ENCODE data around the gene UBA7.
"Not testable (repeated sequence)": the region's sequence is repeated elsewhere in the genome, so short reads cannot be mapped to it uniquely, and the experiment has no call there.

The UBA7 gene

GRCh38 chr3:49813497-49814174 is at the start of gene UBA7:
Gene UBA7 (minus strand): TSS chr3:49813953. CDS start chr3:49813787, 166 bp downstream.
- DNase-seq: peak; percentile 15

GRCh38 chr3:49859576-49860305 is 46.0 kb upstream of the UBA7 start:
- no peak for DNase-seq

DNA sequence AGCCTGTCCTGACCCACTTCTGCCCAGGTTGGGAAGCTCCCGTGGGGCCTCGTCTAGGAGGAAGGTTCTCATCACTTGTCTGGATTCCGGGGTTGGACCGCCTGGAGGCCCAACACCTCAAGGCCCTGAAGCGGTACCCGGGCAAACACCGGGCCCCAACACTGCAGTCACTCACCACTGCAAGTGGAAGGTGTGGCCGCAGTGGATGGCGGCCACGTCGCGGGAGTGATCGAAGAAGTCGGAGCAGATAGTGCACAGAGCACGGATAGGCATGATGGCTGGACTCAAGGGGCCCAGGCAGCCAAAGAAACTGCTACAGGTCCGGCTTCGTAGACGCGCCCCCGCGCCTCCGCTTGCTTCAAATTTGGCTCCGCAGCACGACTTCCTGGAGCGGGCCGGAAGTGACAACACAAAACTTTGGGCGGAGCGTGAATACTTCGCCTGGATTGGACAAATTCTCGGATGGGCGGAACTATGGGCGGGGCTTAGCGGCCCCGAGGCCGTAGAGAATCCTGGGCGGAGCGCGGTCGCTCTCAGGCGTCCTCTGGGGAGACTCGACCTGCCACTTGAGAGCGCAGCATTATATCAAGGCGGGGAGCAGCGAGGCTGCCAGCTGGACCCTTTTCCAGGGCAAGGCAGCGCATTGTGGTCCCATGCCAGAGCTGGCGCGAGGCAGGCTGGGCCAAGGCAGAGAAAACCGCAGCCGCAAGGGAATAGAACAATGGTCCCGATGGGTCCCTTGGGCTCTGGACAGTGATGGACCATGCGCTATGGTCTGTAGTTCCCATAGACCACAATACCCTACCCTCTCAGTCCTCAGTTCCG is 42.6 kb upstream of the UBA7 start, which contains the start of gene TRAIP:
Gene TRAIP (minus strand): TSS at position 384 of the 825 bp plus-strand sequence. CDS start 111 bp downstream, at position 273.
- peak; percentile 94 for DNase-seq

- no peak for DNase-seq
Observed at GRCh38 chr3:49855662-49856061, 41.9 kb upstream of the UBA7 start.

- no peak for DNase-seq
Observed at GRCh38 chr3:49845694-49846093, 31.9 kb upstream of the UBA7 start.

- no peak for DNase-seq
Observed at GRCh38 chr3:49844464-49845183, 30.9 kb upstream of the UBA7 start.

GRCh38 chr3:49842843-49843517 is 29.2 kb upstream of the UBA7 start:
- DNase-seq: no peak

- DNase-seq: no peak
Observed at GRCh38 chr3:49841806-49842205, 28.1 kb upstream of the UBA7 start.

GRCh38 chr3:49841126-49841696 is 27.5 kb upstream of the UBA7 start:
- DNase-seq: no peak

DNA sequence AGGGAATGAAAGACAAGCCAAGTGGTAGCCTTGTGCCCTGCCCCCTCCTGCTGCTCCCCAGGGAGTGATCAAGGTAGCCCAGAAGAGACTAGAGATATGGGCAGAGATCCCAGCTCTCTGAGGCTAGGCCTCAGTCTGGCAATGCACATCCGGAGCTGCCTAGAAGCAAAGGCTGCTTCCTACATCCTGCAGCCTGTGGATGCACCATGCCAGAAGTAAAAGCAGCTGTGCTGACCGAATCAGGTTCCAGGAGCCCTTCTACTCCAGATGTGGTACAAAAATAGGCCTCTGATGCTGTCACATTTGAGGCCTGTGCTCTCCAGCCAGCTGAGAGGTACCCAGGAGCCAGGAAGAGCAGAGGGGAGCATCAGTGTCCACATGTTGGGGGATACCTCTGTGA is 26.6 kb upstream of the UBA7 start:
- no peak for DNase-seq

- peak; percentile 82 for DNase-seq
Observed at GRCh38 chr3:49839193-49839809, 25.5 kb upstream of the UBA7 start.

- DNase-seq: no peak
Observed at GRCh38 chr3:49831341-49831740, 17.6 kb upstream of the UBA7 start.

DNA sequence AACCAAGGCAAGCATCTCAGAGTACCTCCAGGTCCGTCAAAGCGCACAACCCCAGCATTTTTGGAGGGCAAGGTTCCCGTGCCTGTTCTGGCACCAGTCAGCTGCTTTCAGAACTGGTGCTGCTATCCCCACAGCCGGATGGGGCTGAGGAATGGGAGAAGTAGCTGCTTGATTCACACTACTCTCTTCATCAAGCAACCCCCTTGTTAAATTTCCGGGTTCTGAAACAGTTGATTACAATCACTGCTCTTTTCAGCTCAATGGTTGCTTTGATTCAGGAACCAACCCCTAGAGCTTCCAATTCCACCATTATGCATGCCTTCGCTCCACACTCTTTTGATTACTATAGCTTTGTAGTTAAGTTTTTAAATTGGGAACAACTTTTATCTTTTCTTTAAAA is 12.3 kb upstream of the UBA7 start:
- DNase-seq: no peak

DNA sequence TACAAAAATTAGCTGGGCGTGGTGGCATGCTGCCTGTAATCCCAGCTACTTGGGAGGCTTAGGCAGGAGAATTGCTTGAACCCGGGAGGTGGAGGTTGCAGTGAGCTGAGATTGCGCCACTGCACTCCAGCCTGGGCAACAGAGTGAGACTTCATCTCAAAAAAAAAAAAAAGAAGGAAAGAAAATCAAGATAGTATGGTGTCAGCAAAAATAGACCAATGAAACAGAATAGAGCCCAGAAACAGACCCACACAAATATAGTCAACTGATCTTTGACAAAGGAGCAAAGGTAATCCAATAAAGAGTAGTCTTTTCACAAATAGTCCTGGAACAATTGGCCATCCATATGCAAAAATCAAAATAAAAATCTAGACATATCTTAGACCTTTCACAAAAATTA is 9.4 kb upstream of the UBA7 start:
- not testable (repeated sequence) for DNase-seq

- DNase-seq: no peak
Observed at GRCh38 chr3:49812916-49813496, 747 bp downstream of the UBA7 start.

GRCh38 chr3:49807431-49808114 is 6.2 kb downstream of the UBA7 start:
- DNase-seq: no peak

- DNase-seq: no peak
Observed at GRCh38 chr3:49806850-49807249, 6.9 kb downstream of the UBA7 start.

DNA sequence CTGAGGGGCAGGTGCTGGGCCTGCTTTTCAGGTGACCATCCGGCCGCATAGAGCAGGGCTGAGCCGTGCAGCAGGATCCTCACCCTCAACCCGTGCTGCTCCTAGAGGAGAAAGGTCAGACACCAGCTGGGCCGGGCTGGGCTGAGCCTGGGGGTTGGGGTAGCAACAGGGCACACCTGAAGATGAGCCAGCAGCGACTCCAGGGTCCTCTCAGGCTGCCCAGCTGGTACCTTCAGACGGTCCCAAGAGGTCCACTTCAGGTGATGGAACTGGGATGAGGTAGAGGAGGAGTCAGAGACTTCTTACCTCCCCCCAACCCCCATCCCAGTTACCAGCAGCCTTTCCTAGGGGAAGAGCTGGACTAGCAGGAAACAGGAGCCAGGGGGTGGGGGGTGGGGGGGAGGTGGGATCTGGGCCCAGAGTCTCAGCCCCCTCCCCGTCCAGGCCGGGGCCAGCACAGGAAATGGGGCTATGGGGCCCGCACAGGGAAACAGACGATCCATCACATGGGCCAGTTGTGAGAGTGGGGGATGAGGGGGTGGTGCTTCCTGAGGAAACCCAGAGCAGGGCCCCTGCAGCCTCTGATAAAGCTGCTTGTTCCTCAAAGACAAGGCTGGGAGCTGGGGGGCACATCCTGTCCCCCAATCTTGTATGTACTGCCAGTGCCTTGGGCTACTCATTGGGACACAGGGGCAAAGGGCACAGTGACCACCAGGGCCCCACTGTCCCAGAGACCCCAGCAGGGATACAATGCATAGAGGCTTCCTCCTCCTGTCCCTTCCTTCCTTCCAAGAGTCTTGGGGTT is 7.7 kb downstream of the UBA7 start:
- DNase-seq: peak; percentile 32

- DNase-seq: no peak
Observed at GRCh38 chr3:49805367-49805782, 8.4 kb downstream of the UBA7 start.

Measured in activated gamma-delta T cell treated with Interleukin-2 at 50 U/mL for 16 hours (primary cell).